Prostate gland (tissue), 2 donors: Measurements from ENCODE around the gene PFDN5. TPM values are rescaled to one million over a fixed set of nuclear protein-coding genes. Genes with fewer than 3 reads are reported as not detected.

Experiments
- DNase-seq: peaks from one replicate; pipeline ENCODE4 v3.0.0-alpha.2; 2019; ENCODE audit warnings: low spot score
- H3K27ac ChIP-seq, 2 donors: fragments of 200-600 bp; sonication (generic); 2 replicates each; pipeline ENCODE4 v1.5.1; 2017 to 2019
- H3K27me3 ChIP-seq: fragments of 200-600 bp; sonication (generic); replicated peaks from 2 replicates; pipeline ENCODE4 v1.5.1; 2019; ENCODE audit not compliant: insufficient read depth
- H3K36me3 ChIP-seq, 2 donors: fragments of 200-600 bp; sonication (generic); 1 replicate in 1 of 2; 2 replicates in 1 of 2; pipeline versions ENCODE4 v1.5.1 to v1.8.1; 2017 to 2019
- H3K4me1 ChIP-seq: fragments of 200-600 bp; sonication (generic); replicated peaks from 2 replicates; pipeline ENCODE4 v1.5.1; 2019
- H3K4me3 ChIP-seq, 2 donors: fragments of 200-600 bp; sonication (generic); 2 replicates each; pipeline ENCODE4 v1.5.1; 2017 to 2019
- H3K9me3 ChIP-seq: fragments of 200-600 bp; sonication (generic); 2 replicates; pipeline ENCODE4 v1.5.1; 2017
- POLR2A ChIP-seq: fragments of 450-650 bp; IDR thresholded peaks from one replicate; pipeline ENCODE4 v1.6.1; 2016; ENCODE audit warnings: antibody characterized with exemption, mild to moderate bottlenecking
- POLR2AphosphoS5 ChIP-seq: sonication (generic); formaldehyde crosslinking; IDR thresholded peaks from one replicate; pipeline ENCODE4 v1.6.1; 2017; ENCODE audit warnings: antibody characterized with exemption
- WGBS: methylation state at CpG from one replicate; pipeline ENCODE4 v1.1.5; 2018; 5-methylcytosine and 5-hydroxymethylcytosine counted together
- intact Hi-C: fragments of 100-400 bp; cut with DNase I; formaldehyde crosslinking; loops from one replicate; pipeline ENCODE4 v1.14.2; 2022
- total RNA-seq, 2 donors: library from RNA; depleted of rRNA; stranded (reverse); fragments of >200 nt; gene quantifications; one replicate each; pipeline ENCODE4 v1.1.0, GENCODE V29; 2016
- TF ChIP-seq, protein P1 (sequence below), 4 experiments: fragments of 200-600 bp in 2 of 4; fragments of 450-650 bp in 2 of 4; sonication (generic) in 2 of 4; IDR thresholded peaks; 1 replicate in 3 of 4; 2 replicates in 1 of 4; pipeline ENCODE4 v1.5.1; 2016 to 2019; ENCODE audit warnings: antibody characterized with exemption in 4 of 4, mild to moderate bottlenecking in 2 of 4, moderate library complexity in 2 of 4

Gene PFDN5
- total RNA-seq, 2 donors from 2014 or later: 552 to 673 TPM

DNA sequence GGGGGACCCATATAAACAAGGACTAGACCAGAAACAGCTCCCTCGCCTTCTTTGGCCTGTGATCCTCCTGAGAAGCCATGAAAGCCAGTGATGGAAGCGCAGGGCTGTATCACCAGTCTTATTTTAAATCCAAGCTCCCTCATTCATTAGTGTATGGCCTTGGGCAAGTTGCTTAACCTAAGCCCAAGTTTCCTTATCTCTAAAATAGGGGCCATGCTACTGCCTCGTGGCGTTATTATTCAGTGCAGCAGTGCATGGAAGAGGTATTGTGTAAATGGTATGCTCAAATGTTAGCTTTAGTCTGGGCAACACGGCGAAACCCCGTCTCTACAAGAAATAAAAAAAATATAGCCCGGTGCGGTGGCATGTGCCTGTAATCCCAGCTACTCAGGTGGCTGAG lies 17.4 kb upstream of the PFDN5 start:
- intact Hi-C loops: no loop called here
- WGBS: 92% methylated on average over 9 of the region's 9 CpGs
- no peak for TF ChIP-seq POLR2AphosphoS5
- no peak for TF ChIP-seq POLR2A
- TF ChIP-seq, protein P1, sequence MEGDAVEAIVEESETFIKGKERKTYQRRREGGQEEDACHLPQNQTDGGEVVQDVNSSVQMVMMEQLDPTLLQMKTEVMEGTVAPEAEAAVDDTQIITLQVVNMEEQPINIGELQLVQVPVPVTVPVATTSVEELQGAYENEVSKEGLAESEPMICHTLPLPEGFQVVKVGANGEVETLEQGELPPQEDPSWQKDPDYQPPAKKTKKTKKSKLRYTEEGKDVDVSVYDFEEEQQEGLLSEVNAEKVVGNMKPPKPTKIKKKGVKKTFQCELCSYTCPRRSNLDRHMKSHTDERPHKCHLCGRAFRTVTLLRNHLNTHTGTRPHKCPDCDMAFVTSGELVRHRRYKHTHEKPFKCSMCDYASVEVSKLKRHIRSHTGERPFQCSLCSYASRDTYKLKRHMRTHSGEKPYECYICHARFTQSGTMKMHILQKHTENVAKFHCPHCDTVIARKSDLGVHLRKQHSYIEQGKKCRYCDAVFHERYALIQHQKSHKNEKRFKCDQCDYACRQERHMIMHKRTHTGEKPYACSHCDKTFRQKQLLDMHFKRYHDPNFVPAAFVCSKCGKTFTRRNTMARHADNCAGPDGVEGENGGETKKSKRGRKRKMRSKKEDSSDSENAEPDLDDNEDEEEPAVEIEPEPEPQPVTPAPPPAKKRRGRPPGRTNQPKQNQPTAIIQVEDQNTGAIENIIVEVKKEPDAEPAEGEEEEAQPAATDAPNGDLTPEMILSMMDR (IDR thresholded peaks at IDR 0.05): no peak
- DNase-seq: no peak
- Histone ChIP-seq H3K36me3 (no peaks in the 10 kb centered on the region), H3K27me3 (no peaks in the 10 kb centered on the region), H3K9me3 (no peaks in the 10 kb centered on the region), H3K4me1 (no peaks in the 10 kb centered on the region), H3K4me3 (no peak overlapping the region), H3K27ac (no peak overlapping the region)

DNA sequence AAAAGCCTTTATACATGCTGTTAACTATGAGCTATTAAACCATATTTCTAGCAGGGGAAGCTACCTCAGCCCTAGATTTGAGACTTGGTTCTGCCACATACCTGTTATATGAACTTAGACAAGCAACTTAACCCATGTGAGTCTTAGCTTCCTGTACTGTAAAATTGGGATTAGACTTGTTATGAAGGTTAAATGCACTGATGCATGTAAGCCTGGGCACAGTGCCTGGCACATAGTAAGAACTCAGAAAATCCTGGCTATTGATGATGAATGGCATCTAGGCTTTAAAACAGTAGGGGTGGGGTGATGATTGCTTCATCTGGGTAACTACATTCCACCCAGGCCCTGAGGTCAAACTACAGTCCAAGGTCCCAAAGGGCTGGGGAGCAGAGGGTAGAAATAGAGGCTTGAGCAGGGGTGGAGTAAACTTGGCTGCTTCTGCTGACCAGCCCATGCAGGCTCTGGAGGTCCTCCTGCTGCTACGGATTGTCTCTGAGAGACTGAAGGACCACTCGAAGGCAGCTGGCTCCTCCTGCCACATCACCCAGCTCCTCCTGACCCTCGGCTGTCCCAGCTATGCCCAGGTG lies 16.0 kb upstream of the PFDN5 start:
- WGBS: 88% methylated on average over 3 of the region's 3 CpGs
- intact Hi-C loops: no loop called here

DNA sequence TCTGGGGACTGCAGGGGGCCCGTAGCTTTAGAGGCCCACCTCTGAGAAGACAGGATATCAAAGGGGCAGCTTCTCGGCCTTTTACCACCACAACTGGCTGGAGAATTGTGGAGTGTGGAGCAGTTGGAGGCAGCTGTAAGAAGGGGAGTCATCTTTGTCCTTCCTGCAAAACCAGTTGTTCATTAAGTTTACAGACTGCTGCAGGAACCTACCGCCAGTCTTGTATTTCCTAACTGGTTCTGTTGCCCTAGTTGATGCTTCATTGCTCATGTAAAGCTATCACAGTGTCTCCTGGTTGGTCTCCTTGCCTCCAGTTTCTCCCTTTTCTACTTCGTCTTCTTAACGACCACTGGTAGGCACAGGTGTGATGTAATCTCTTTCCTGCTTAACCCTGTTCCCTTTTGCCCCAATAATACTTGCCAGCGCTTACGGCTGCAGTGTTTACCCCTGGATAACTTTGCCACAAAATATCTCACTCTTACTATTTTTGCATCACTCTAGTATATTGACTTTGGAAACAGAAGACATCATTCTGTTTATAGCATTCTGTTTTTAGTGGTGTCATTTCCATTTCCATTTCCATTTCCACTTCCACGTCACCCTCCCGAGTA lies 15.3 kb upstream of the PFDN5 start:
- no peak overlapping the region for H3K27ac ChIP-seq
- peak; percentile 16 for DNase-seq
- no peaks in the 10 kb centered on the region for H3K36me3 ChIP-seq
- TF ChIP-seq, protein P1 (IDR thresholded peaks at IDR 0.05): no peak
- TF ChIP-seq POLR2A: no peak
- peak; percentile 73 for TF ChIP-seq POLR2AphosphoS5
- no peaks in the 10 kb centered on the region for H3K27me3 ChIP-seq
- intact Hi-C loops: no loop called here
- 83% methylated on average over 9 of the region's 9 CpGs for WGBS
- no peak overlapping the region for H3K4me3 ChIP-seq
- H3K9me3 ChIP-seq: no peaks in the 10 kb centered on the region
- H3K4me1 ChIP-seq: no peaks in the 10 kb centered on the region

More for the DNA sequence above, 16.0 kb upstream of the PFDN5 start:
- TF ChIP-seq, protein P1 (IDR thresholded peaks at IDR 0.05): no peak
- TF ChIP-seq POLR2AphosphoS5 (no peak), POLR2A (no peak)
- no peaks in the 10 kb centered on the region for H3K9me3 ChIP-seq
- DNase-seq: no peak
- no peaks in the 10 kb centered on the region for H3K4me1 ChIP-seq
- H3K27me3 ChIP-seq: no peaks in the 10 kb centered on the region
- no peaks in the 10 kb centered on the region for H3K36me3 ChIP-seq
- no peak overlapping the region for H3K27ac ChIP-seq
- H3K4me3 ChIP-seq: no peak overlapping the region

DNA sequence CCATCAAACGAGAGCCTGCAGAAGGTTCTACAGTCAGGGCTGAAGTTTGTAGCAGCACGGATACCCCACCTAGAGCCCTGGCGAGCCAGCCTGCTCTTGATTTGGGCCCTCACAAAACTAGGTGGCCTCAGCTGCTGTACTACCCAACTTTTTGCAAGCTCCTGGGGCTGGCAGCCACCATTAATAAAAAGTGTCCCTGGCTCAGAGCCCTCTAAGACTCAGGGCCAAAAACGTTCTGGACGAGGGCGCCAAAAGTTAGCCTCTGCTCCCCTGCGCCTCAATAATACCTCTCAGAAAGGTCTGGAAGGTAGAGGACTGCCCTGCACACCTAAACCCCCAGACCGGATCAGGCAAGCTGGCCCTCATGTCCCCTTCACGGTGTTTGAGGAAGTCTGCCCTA lies 8.9 kb upstream of the PFDN5 start:
- intact Hi-C loops: loop anchor here (2.0 kb wide), 1 partner anchor 72 kb away; no protein-coding TSS in a partner anchor
- Histone ChIP-seq H3K27me3 (no peaks in the 10 kb centered on the region), H3K36me3 (no peaks in the 10 kb centered on the region), H3K9me3 (no peaks in the 10 kb centered on the region), H3K4me3 (no peak overlapping the region), H3K27ac (peak overlapping the region in 1 of 2 donors; percentile 39), H3K4me1 (peaks cover 8% of the 10 kb centered on the region)
- peak; percentile 22 for DNase-seq
- TF ChIP-seq, protein P1 (IDR thresholded peaks at IDR 0.05): no peak
- no peak for TF ChIP-seq POLR2AphosphoS5
- TF ChIP-seq POLR2A: no peak
- WGBS: 51% methylated on average over 9 of the region's 9 CpGs

DNA sequence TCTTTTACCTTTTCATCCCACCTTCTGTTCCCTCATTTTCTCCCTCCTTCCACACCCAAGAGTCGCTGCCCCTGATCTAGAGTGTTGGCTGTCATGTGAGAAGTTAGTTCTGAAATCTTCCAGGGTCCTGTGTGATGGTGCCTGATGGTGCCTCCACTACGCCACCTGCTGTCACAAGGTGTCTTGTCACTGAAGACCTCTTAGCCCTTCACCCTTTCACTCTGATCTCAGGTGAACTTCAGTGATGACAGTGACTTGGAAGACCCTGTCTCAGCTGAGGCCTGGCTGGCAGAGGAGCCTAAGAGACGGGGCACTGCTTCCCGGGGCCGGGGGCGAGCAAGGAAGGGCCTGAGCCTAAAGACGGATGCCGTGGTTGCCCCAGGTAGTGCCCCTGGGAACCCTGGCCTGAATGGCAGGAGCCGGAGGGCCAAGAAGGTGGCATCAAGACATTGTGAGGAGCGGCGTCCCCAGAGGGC lies 7.6 kb upstream of the PFDN5 start:
- H3K27ac ChIP-seq: peak overlapping the region; percentile 20 to 48
- H3K9me3 ChIP-seq: no peaks in the 10 kb centered on the region
- no peak for TF ChIP-seq POLR2A
- peak; percentile 30 for TF ChIP-seq POLR2AphosphoS5
- TF ChIP-seq, protein P1 (IDR thresholded peaks at IDR 0.05): peak; percentile 53 to 85 (median 80)
- WGBS: 77% methylated on average over 11 of the region's 11 CpGs
- H3K4me3 ChIP-seq: no peak overlapping the region
- H3K36me3 ChIP-seq: no peaks in the 10 kb centered on the region
- H3K4me1 ChIP-seq: peaks cover 8% of the 10 kb centered on the region
- peak; percentile 66 for DNase-seq
- no peaks in the 10 kb centered on the region for H3K27me3 ChIP-seq
- intact Hi-C loops: loop anchor here (2.0 kb wide), 1 partner anchor 73 kb away; no protein-coding TSS in a partner anchor
